ENCODE results near the gene CLTRN.

DNA sequence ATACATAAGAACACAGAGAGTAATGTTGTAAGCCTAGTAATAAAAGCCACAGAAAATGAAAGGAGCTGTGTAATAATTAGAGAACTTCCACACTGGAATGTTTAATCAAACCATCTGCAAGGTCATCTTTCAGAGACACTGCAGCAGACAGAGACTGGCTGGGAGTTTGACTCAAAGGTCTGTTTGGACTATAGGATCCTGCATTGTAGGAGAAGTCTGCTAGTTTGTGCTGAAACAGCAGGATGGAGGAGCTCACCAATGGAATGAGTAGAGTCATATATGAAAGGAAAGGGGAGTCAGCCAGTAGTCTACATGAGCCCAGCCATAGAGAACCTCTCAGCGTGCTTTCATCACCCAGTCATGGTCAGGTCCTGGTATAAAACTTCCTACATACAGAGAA lies 59.4 kb downstream of the CLTRN start:
- TF ChIP-seq, protein P1, sequence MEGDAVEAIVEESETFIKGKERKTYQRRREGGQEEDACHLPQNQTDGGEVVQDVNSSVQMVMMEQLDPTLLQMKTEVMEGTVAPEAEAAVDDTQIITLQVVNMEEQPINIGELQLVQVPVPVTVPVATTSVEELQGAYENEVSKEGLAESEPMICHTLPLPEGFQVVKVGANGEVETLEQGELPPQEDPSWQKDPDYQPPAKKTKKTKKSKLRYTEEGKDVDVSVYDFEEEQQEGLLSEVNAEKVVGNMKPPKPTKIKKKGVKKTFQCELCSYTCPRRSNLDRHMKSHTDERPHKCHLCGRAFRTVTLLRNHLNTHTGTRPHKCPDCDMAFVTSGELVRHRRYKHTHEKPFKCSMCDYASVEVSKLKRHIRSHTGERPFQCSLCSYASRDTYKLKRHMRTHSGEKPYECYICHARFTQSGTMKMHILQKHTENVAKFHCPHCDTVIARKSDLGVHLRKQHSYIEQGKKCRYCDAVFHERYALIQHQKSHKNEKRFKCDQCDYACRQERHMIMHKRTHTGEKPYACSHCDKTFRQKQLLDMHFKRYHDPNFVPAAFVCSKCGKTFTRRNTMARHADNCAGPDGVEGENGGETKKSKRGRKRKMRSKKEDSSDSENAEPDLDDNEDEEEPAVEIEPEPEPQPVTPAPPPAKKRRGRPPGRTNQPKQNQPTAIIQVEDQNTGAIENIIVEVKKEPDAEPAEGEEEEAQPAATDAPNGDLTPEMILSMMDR (conservative IDR thresholded peaks at IDR 0.05) = no peak
- no peak for TF ChIP-seq ZFX (IDR thresholded peaks at IDR 0.05)

Measured in C4-2B (cell line).